GM12874 (cell line): ENCODE data around the gene CLIC4.

Experiments
- TF ChIP-seq, protein P1 (sequence below): IDR thresholded peaks from 2 replicates; pipeline ENCODE4 v1.5.1; 2011; ENCODE audit warnings: low read depth, mild to moderate bottlenecking, control low read depth, low read length, moderate library complexity; ENCODE audit not compliant: insufficient read depth

Gene CLIC4

GRCh38 chr1:24737368-24738117 is 7.7 kb upstream of the CLIC4 start:
- TF ChIP-seq, protein P1, sequence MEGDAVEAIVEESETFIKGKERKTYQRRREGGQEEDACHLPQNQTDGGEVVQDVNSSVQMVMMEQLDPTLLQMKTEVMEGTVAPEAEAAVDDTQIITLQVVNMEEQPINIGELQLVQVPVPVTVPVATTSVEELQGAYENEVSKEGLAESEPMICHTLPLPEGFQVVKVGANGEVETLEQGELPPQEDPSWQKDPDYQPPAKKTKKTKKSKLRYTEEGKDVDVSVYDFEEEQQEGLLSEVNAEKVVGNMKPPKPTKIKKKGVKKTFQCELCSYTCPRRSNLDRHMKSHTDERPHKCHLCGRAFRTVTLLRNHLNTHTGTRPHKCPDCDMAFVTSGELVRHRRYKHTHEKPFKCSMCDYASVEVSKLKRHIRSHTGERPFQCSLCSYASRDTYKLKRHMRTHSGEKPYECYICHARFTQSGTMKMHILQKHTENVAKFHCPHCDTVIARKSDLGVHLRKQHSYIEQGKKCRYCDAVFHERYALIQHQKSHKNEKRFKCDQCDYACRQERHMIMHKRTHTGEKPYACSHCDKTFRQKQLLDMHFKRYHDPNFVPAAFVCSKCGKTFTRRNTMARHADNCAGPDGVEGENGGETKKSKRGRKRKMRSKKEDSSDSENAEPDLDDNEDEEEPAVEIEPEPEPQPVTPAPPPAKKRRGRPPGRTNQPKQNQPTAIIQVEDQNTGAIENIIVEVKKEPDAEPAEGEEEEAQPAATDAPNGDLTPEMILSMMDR: no peak

DNA sequence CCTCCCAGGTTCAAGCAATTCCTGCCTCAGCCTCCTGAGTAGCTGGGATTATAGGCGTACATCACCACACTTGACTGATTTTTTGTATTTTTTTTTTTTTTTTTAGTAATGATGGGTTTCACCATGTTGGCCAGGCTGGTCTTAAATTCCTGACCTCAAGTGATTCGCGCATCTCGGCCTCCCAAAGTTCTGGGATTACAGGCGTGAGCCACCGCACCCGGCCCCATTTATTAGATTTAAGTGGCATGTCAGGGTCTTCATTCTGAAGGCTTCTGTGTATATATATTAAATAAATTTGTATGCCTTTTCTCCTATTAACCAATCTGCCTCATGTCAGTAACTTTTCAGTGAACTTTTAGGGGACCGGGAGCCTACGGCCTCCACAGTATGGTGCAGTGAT is 6.0 kb upstream of the CLIC4 start:
- TF ChIP-seq, protein P1: no peak

DNA sequence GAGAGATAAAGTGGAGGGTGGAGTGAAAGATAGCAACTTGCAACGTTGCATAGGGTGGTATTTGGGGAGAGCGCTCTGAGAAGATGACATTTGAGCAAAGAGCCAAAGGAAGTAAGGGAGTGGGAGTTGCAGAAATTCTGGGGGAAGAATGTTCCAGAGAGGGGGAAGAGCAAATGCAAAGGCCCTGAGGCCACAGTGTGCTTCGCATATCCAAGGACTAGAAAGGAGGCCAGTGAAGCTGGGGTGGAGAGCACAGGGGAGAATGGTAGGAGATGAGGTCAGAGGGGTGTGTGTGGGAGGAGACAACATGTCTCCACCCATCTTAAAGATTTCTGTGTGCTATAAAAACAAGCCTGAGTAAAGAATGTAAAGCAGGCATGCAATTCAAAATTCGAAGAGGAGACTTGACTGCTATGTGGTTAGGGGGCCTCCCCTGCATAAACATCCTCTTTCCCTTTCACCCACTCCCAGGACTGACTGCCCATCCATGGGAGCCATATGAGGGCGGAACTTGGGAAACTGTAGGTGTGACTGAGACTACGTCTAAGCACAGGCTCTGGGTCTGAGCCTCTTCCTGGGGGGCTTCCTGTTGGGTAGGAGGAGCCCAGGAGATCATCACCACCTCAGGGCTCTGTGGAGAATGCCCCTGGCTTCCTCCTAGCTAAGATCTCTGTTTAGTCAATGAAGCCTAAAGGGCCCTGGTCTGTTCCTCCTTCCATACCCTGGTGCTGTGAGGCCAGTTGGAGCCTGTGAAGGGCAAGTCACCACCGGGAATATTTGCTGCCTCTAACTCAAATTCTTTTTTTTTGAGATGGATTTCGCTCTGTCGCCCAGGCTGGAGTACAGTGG is 2.9 kb upstream of the CLIC4 start:
- TF ChIP-seq, protein P1: no peak

DNA sequence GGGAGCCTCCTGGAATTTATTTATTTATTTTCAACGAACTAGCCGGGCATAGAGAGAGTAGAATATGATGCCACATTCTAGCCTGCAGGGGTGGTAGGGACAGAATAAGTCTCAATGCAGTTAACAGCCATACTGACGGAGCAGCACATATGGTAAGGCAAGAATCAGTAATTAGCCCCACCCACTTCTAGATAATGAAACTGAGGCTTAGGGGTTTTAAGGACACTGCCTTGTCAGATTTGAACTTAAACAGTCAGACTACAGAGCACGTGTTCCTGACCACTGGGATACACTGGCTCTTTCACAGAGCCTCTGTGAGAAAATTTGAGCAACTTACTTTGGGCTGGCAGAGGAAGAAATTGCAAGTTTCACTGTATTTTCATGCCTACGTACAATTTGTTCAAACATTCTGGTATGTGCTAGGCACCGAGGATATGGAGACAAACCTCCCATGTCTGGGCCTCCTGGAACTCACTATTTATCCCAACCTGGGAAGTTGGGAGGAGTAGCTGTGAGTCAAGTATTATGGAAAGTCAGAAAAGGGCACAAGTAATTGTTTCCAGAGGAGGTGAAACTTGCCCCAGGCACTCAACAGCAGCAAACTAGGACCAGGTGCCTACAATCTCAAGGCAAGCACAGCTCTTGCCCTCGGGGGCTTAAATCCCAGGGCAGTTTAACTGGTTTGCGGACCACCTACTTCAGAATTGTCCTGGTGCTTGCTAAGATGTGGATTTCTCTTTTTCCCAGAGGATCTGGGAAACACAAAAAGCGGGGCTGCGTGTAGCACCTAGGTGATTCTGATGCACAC is 1.6 kb upstream of the CLIC4 start:
- TF ChIP-seq, protein P1: no peak

DNA sequence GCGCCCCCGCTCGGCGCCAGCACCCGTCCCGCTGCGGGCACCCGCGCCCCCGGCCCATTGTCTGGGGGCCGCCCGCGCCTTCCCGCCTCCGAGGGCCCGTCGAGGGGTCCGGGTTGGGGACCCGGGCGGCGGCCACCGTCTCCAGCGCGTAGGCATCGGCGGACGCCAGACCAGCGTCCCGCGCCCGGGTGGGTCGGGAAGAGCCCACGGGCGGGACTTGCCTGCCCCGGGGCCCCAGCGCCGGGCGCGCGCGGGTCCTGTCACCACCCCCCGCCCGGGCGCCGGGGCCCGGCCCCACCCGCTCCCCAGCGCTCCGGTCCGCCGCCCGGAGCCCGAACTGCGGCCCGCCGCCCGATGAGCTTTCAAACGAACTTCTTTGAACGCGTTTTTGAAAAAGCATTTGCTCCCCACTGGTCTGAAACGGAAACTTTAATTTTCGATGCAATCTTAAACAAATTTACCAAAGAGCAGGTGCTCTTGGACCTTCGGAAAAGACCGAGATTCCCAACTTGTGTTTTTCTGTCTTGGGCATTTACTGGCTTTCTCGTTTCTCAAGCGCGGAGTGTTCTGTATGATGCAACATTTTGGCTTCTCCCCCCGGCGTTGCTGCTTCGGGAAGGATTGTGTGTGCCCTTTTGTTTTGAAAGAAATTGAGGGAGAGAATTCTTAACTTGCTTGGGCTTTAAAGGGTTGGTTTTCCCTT is 615 bp downstream of the CLIC4 start:
- TF ChIP-seq, protein P1: no peak

GRCh38 chr1:24748191-24749121 is 3.2 kb downstream of the CLIC4 start:
- TF ChIP-seq, protein P1: peak; percentile 12; the same call in 1 of the 2 replicates
